HG03097 (cell line): ENCODE results near the gene RDH5.
"Not testable (repeated sequence)": the region's sequence is repeated elsewhere in the genome, so short reads cannot be mapped to it uniquely, and the experiment has no call there.

Experiments used
- ATAC-seq: cut with Tn5 transposase; IDR thresholded peaks from one replicate; pipeline ENCODE4 v1.9.1; 2021; ENCODE audit not compliant: unreplicated experiment, low FRiP score

Gene RDH5

GRCh38 chr12:55743406-55744339 is 23.5 kb downstream of the RDH5 start:
- no peak for ATAC-seq

- no peak for ATAC-seq
Observed at GRCh38 chr12:55744340-55745030, 24.3 kb downstream of the RDH5 start.

GRCh38 chr12:55745361-55746173 is 25.4 kb downstream of the RDH5 start:
- no peak for ATAC-seq

GRCh38 chr12:55746174-55746912 is 26.1 kb downstream of the RDH5 start:
- no peak for ATAC-seq

GRCh38 chr12:55746913-55747231 is 26.7 kb downstream of the RDH5 start:
- no peak for ATAC-seq

GRCh38 chr12:55748230-55748993 is 28.2 kb downstream of the RDH5 start:
- ATAC-seq: no peak

GRCh38 chr12:55755246-55755645 is 35.1 kb downstream of the RDH5 start:
- no peak for ATAC-seq

GRCh38 chr12:55757701-55758100 is 37.5 kb downstream of the RDH5 start:
- ATAC-seq: no peak

GRCh38 chr12:55758575-55758974 is 38.4 kb downstream of the RDH5 start:
- ATAC-seq: not testable (repeated sequence)

GRCh38 chr12:55760663-55761062 is 40.5 kb downstream of the RDH5 start:
- ATAC-seq: no peak

- ATAC-seq: no peak
Observed at GRCh38 chr12:55762646-55763045, 42.5 kb downstream of the RDH5 start.

- no peak for ATAC-seq
Observed at GRCh38 chr12:55765736-55766290, 45.6 kb downstream of the RDH5 start.

- no peak for ATAC-seq
Observed at GRCh38 chr12:55767156-55767555, 47.0 kb downstream of the RDH5 start.

GRCh38 chr12:55771736-55772135 is 51.5 kb downstream of the RDH5 start:
- ATAC-seq: no peak
